Activated T-helper 1 cell treated with anti-CD3 and anti-CD28 coated beads, Interleukin-2, amount 50 U/mL, for 16 hours (primary cell): ENCODE data around the gene CD55.

ENCODE experiments used
- DNase-seq, 2 donors: peaks; one replicate each; pipeline ENCODE4 v3.0.0-alpha.2; 2020; ENCODE audit warnings: low read depth in 1 of 2, low spot score in 1 of 2

Gene CD55

DNA sequence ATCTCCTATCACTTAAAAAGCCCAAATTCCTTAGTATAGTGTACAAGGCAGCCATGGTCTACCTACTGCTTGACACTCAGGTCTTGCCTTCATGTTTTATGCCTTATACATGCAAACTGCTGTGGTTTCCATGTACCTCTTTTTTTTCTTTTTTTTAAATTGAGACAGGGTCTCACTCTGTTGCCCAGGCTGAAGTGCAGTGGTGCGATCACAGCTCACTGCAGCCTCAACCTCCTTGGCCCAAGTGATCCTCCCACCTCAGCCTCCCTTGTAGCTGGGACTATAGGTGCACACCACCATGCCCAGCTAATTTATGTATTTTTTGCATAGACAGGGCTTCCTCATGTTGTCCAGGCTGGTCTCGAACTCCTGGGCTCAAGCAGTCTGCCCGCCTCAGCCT lies 8.0 kb downstream of the CD55 start:
- no peak for DNase-seq

DNA sequence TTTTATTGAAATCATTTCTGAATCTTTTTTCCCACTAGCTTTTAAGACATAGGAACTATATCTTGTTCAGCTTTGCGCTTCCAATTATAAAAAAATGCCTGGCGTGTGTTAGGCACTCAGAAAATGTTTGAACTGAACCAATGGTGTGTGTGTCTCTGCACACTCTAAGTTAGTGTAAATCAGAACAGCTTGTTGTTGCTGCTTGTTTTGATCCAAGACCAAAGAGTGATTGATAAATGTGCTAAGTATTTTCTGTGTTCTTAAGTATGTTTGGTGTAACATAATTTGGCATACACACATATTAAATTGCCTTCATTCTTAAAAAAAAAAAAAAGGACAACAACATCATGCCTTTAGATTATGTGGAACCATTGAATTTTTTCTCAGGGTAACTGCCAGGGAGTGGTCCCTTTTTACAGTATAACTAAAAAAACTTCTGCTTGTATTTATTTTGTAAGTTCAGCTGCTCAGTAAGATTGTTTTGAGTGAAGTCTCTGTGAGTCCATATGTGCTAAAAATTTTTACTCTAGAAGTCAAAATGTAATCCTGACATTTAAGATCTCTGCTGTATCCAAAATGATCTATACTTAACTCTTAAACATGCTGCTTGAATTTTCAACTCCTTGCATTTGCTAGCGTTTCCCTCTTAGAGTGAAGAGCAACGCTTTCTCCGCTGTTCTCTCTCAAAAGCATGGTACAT lies 8.7 kb downstream of the CD55 start:
- no peak for DNase-seq

GRCh38 chr1:207331354-207332313 lies 10.2 kb downstream of the CD55 start:
- no peak for DNase-seq

DNA sequence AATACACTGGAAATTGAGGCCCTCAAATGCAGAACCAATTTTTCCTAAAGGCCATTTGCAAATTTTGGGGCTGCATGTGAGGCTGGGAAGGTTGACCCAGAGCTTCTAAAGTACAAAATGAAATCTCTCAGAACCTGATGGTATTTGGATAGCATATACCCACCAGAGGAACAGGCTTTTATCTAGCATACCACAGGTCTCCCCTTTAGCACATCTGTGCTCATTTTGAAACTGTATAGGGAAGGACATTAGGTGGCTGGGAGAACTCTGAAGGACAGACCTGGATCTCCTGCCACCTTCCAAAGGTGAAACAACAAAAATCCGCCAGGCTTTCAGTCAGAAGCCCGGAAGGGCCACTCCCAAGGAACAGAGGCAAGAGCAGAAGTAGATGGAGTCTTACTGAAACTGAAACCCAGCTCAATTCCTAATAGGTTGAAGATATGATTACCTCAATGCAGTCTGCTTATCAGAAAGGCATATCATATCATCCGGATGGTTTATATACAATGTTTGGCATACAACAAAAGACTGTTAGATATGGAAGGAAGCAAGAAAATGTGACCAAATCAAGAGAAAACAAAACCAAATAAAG lies 11.6 kb downstream of the CD55 start:
- DNase-seq = no peak

- no peak for DNase-seq
These were observed 12.1 kb downstream of the CD55 start for GRCh38 chr1:207333620-207334019.

- no peak for DNase-seq
These were observed 12.9 kb downstream of the CD55 start for GRCh38 chr1:207334337-207334736.

- DNase-seq = no peak
These were observed 13.7 kb downstream of the CD55 start for GRCh38 chr1:207335138-207335537.

GRCh38 chr1:207335695-207336363 lies 14.4 kb downstream of the CD55 start:
- no peak for DNase-seq

DNA sequence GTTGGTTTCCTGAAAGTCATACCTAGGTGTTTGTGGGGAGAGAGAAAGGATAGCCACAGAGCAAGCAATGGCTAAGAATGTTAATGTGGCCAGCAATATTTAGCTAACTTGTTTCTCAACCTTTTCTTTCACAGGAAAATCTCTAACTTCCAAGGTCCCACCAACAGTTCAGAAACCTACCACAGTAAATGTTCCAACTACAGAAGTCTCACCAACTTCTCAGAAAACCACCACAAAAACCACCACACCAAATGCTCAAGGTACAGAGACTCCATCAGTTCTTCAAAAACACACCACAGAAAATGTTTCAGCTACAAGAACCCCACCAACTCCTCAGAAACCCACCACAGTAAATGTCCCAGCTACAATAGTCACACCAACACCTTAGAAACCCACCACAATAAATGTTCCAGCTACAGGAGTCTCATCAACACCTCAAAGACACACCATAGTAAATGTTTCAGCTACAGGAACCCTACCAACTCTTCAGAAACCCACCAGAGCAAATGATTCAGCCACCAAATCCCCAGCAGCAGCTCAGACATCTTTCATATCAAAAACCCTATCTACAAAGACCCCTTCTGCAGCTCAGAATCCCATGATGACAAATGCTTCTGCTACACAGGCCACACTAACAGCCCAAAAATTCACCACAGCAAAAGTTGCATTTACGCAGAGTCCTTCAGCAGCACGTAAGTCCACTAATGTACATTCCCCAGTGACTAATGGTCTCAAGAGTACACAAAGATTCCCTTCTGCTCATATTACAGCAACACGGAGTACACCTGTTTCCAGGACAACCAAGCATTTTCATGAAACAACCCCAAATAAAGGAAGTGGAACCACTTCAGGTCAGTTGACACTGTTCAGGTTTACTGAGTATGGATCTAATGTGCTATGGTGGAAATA lies 15.3 kb downstream of the CD55 start:
- DNase-seq = no peak

GRCh38 chr1:207342332-207342731 lies 20.9 kb downstream of the CD55 start:
- DNase-seq = no peak

DNA sequence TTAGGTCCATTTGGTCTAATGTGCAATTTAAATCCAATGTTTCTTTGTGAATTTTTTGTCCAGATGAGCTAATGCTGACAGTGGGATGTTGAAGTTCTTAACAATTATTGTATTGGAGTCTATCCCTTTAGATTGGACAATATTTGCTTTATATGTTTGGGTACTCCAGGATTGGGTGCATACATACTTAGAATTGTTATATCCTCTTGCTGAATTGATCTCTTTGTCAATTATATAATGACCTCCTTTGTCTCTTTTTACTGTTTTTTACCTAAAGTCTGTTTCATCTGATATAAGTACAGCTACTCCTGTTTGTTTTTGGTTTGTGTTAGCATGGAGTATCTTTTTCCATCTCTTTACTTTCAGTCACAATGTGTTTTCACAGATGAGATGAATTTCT lies 22.2 kb downstream of the CD55 start:
- no peak for DNase-seq

DNA sequence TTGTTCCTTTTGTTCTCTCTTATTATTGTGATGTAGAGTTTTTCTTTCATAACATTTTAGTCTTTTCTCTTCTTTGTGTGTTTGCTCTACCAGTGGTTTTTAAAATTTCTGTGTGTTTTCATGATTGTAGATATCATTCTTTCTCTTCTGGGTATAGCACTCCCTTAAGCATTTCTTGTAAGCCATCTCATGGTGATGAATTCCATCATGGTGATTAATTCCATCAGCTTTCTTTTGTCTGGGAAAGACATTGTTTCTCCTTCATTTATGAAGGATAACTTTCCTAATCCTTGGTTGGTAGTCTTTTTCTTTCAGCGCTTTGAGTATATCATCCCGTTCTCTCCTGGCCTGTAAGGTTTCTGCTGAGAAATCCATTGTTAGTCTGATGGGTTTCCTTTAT lies 22.7 kb downstream of the CD55 start:
- no peak for DNase-seq

GRCh38 chr1:207345644-207346477 lies 24.4 kb downstream of the CD55 start:
- DNase-seq = no peak

GRCh38 chr1:207346513-207346912 lies 25.0 kb downstream of the CD55 start:
- no peak for DNase-seq

GRCh38 chr1:207349979-207350378 lies 28.5 kb downstream of the CD55 start:
- no peak for DNase-seq

DNA sequence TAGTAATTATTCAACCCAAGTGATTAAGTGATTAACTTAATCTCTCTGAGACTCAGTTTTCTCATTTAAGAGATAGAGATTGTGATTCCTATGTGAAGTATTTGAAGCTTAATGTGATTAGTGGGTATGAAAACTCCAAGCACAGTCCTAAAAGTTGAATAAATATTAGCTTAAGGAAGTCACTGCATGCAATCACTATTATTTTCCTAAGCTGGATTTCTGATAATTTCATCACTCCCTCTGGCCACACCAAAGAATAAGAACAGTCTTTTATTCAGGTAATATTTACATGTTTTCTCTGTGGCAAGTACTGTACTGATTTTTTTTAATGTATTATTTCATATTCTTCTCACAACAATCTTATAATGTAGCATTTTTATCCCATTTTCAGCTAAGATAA lies 31.1 kb downstream of the CD55 start:
- DNase-seq = no peak

DNA sequence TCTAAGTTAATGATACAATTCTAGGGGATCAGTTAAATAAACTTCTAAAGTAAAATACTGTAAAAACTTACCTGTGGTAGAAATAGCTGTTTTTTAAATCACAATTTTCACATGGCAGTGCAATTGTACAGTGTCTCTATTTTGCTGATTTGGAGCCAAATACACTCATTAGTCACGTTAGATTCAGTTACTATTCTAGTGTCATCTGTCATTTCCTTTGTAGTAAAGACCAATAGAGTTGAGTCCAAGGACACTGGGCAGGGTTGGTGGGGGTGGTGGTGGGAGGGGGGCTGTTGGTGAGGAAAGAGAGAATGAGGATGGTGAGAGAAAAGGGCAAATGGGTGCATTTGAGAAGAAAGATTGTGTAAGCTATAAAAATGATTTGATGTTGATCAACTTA lies 33.6 kb downstream of the CD55 start:
- DNase-seq = no peak

DNA sequence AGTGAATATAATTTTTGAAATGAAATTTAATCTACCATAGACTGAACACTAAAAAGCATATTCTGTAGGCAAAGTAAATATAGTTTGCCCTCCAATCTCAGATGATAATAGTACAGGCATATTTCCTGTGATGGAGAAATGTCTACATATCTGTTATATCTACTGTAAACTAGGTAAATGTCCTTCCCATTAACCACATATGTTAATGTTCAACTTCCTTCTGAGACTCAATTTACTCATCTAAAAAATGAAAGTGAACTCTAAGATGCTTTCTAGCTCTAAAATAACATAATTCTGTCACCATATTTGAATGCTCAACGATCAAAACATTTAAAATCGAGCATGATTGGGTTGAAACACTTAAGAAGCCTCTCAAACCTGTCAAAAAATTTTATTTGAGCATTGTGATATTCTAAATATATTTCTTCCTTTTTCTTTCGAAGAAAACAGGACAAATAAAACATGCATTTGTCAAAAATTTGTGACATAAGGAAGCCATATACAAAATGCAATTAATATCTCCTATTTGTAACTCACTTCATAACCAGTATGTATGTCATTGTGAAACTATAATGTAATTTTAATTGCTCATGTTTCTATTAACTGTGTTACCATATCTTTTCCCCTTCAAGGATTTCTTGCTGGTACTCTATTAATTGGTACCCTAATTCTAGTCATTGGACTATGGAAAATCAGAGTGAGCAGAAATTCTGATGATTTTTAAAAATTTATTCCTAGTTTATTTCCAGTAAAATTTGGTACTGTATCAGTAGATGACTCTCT lies 34.2 kb downstream of the CD55 start:
- DNase-seq = no peak

GRCh38 chr1:207361029-207361428 lies 39.6 kb downstream of the CD55 start:
- no peak for DNase-seq
